Astrocyte (in vitro differentiated cells and primary cell): Measurements from ENCODE around the gene AREG. TPM values are rescaled to one million over a fixed set of nuclear protein-coding genes. Genes with fewer than 3 reads are reported as not detected.

Source experiments
- DNase-seq: peaks from one replicate; pipeline ENCODE4 v3.0.0-alpha.2; 2010; ENCODE audit warnings: low read depth
- FAIRE-seq: peaks from 2 replicates; lab custom pipeline; 2011; peaks lifted over from hg19 to GRCh38; lab: Jason Lieb, UNC
- H2AFZ ChIP-seq: 2 replicates; pipeline ENCODE4 v1.6.0; 2012; ENCODE audit warnings: low read depth, low read length, inconsistent platforms
- H3K27ac ChIP-seq: 2 replicates; pipeline ENCODE4 v1.5.1; 2011; ENCODE audit warnings: low read depth, low read length, inconsistent platforms
- H3K27me3 ChIP-seq: 2 replicates; pipeline ENCODE4 v1.6.0; 2011; ENCODE audit warnings: low read length, inconsistent platforms; ENCODE audit not compliant: insufficient read depth
- H3K36me3 ChIP-seq: 2 replicates; pipeline ENCODE4 v1.5.1; 2011; ENCODE audit warnings: low read length, inconsistent platforms; ENCODE audit not compliant: insufficient read depth
- H3K4me1 ChIP-seq: 2 replicates; pipeline ENCODE4 v1.5.1; 2011; ENCODE audit warnings: low read length, inconsistent platforms; ENCODE audit not compliant: insufficient read depth
- H3K4me2 ChIP-seq: 2 replicates; pipeline ENCODE4 v1.6.0; 2012; ENCODE audit warnings: low read length, inconsistent platforms
- H3K4me3 ChIP-seq: 2 replicates; pipeline ENCODE4 v1.5.1; 2011; ENCODE audit warnings: low read depth, mild to moderate bottlenecking, low read length, inconsistent platforms; ENCODE audit not compliant: insufficient read depth
- H3K79me2 ChIP-seq: 2 replicates; pipeline ENCODE4 v1.6.0; 2012; ENCODE audit warnings: mild to moderate bottlenecking, low read length, inconsistent platforms; ENCODE audit not compliant: insufficient read depth
- H3K9ac ChIP-seq: 2 replicates; pipeline ENCODE4 v1.6.0; 2012; ENCODE audit warnings: mild to moderate bottlenecking, low read length, inconsistent platforms
- H3K9me3 ChIP-seq: 2 replicates; pipeline ENCODE4 v1.5.1; 2012; ENCODE audit warnings: low read depth, mild to moderate bottlenecking, low read length, inconsistent platforms; ENCODE audit not compliant: insufficient read depth
- H4K20me1 ChIP-seq: 2 replicates; pipeline ENCODE4 v1.6.0; 2012; ENCODE audit warnings: low read length, inconsistent platforms; ENCODE audit not compliant: insufficient read depth
- H3K27ac Mint-ChIP-seq: one replicate; pipeline ENCODE4 v1.8.0; 2021; ENCODE audit warnings: mild to moderate bottlenecking, mixed read lengths; ENCODE audit not compliant: unreplicated experiment
- H3K27me3 Mint-ChIP-seq: one replicate; pipeline ENCODE4 v1.8.0; 2021; ENCODE audit warnings: low read depth, mixed read lengths; ENCODE audit not compliant: unreplicated experiment
- H3K36me3 Mint-ChIP-seq: one replicate; pipeline ENCODE4 v1.8.0; 2021; ENCODE audit warnings: low read depth, mixed read lengths; ENCODE audit not compliant: unreplicated experiment
- H3K4me1 Mint-ChIP-seq: one replicate; pipeline ENCODE4 v1.8.0; 2021; ENCODE audit warnings: low read depth, mixed read lengths; ENCODE audit not compliant: unreplicated experiment
- H3K4me3 Mint-ChIP-seq: one replicate; pipeline ENCODE4 v1.8.0; 2021; ENCODE audit warnings: mild to moderate bottlenecking, moderate library complexity, mixed read lengths; ENCODE audit not compliant: unreplicated experiment
- H3K9me3 Mint-ChIP-seq: one replicate; pipeline ENCODE4 v1.8.0; 2021; ENCODE audit warnings: mild to moderate bottlenecking, mixed read lengths; ENCODE audit not compliant: unreplicated experiment
- CTCF ChIP-seq: IDR thresholded peaks from 2 replicates; pipeline ENCODE4 v1.5.1; 2011; ENCODE audit warnings: low read depth, mild to moderate bottlenecking, inconsistent platforms, low read length, moderate library complexity; ENCODE audit not compliant: insufficient read depth
- EZH2 ChIP-seq: IDR thresholded peaks from 2 replicates; pipeline ENCODE4 v1.6.1; 2012; ENCODE audit warnings: mild to moderate bottlenecking, low read length, inconsistent platforms; ENCODE audit not compliant: insufficient read depth
- total RNA-seq: library from RNA; stranded (reverse); gene quantifications from 2 replicates; pipeline ENCODE4 v1.2.1, GENCODE V29; 2021

The AREG gene
- total RNA-seq, 1 donor from 2014 or later = 1.5 TPM

GRCh38 chr4:74446193-74446868 is 1.4 kb downstream of the AREG start:
- Histone ChIP-seq H3K4me3 (no peak overlapping the region), H3K27me3 (no peaks in the 10 kb centered on the region), H3K4me1 (peaks cover 23% of the 10 kb centered on the region), H2AFZ (no peak overlapping the region), H3K9me3 (no peaks in the 10 kb centered on the region), H3K9ac (no peak overlapping the region), H3K27ac (no peak overlapping the region), H4K20me1 (no peaks in the 10 kb centered on the region), H3K79me2 (no peaks in the 10 kb centered on the region), H3K4me2 (peak overlapping the region; percentile 14), H3K36me3 (no peaks in the 10 kb centered on the region)
- H3K27ac Mint-ChIP-seq = no peak overlapping the region
- no peaks in the 10 kb centered on the region for H3K9me3 Mint-ChIP-seq
- DNase-seq (peak; percentile 43), FAIRE-seq (no peak)
- TF ChIP-seq EZH2 = no peak
- H3K27me3 Mint-ChIP-seq = no peaks in the 10 kb centered on the region
- H3K36me3 Mint-ChIP-seq = no peaks in the 10 kb centered on the region
- peaks cover 15% of the 10 kb centered on the region for H3K4me1 Mint-ChIP-seq
- H3K4me3 Mint-ChIP-seq = no peak overlapping the region

DNA sequence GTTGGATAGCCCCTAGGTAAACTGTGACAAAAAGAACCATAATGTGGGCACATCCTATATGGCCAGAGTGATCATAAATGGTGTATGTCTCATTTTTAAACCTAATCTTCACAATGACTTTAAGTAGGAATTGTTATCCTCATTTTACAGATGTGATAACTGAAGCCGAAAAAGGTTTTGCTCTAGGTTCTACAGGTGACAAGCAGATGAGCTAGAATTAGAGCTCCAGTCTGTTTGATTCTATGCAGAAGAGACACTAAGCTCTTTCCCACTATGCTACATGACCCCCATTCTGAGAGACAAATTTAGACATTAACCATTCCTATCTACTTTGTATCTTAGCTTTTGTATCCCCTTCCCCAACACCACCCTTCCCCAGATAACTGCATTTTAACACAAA is 2.0 kb downstream of the AREG start:
- peaks cover 18% of the 10 kb centered on the region for H3K4me1 Mint-ChIP-seq

DNA sequence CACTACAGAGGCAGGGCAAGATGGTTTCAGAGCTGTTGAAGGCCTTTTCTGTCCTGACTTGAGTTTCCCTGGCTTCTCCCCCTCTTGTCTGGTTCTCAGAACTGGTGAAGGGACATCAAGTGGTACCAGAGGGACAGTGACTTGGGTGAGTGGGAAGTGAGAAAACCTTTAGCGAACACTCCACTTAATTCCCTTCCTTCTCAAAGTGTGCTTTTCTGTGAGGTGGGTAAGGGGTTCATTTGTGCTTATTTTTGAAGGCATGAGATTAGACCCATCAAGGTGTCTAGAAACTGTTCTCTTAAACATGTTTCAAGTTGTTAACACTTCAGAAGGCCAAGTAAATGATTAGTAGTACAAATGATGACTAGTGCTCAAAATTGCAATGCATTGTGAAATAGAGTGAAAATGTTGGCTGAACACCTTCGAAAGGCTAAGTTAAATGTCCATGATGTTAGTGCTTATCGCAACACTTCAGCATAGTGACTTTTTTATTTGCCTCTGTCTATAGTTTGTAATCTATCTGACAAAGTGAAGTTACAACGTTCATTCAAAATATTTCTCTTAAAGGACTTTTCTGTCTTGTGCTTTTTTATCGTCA is 2.8 kb downstream of the AREG start:
- no peaks in the 10 kb centered on the region for H3K79me2 ChIP-seq
- H4K20me1 ChIP-seq = no peaks in the 10 kb centered on the region
- no peak overlapping the region for H3K4me3 Mint-ChIP-seq
- no peaks in the 10 kb centered on the region for H3K27me3 ChIP-seq
- no peaks in the 10 kb centered on the region for H3K36me3 Mint-ChIP-seq
- FAIRE-seq (peak; percentile 88), DNase-seq (no peak)
- TF ChIP-seq EZH2 = no peak
- no peak for TF ChIP-seq CTCF
- H3K27ac Mint-ChIP-seq = no peak overlapping the region
- no peak overlapping the region for H3K4me2 ChIP-seq
- no peaks in the 10 kb centered on the region for H3K27me3 Mint-ChIP-seq
- peaks cover 25% of the 10 kb centered on the region for H3K4me1 ChIP-seq
- no peak overlapping the region for H3K4me3 ChIP-seq
- no peaks in the 10 kb centered on the region for H3K9me3 ChIP-seq
- H2AFZ ChIP-seq = no peak overlapping the region
- H3K4me1 Mint-ChIP-seq = peaks cover 19% of the 10 kb centered on the region
- no peaks in the 10 kb centered on the region for H3K9me3 Mint-ChIP-seq
- no peaks in the 10 kb centered on the region for H3K36me3 ChIP-seq
- no peak overlapping the region for H3K9ac ChIP-seq
- no peak overlapping the region for H3K27ac ChIP-seq

More for the DNA sequence above, 2.0 kb downstream of the AREG start:
- FAIRE-seq (no peak), DNase-seq (no peak)
- no peak for TF ChIP-seq EZH2
- no peak for TF ChIP-seq CTCF
- no peak overlapping the region for H3K9ac ChIP-seq
- no peak overlapping the region for H2AFZ ChIP-seq
- Mint-ChIP-seq H3K27ac (no peak overlapping the region), H3K4me3 (no peak overlapping the region), H3K27me3 (no peaks in the 10 kb centered on the region), H3K9me3 (no peaks in the 10 kb centered on the region), H3K36me3 (no peaks in the 10 kb centered on the region)
- H3K27ac ChIP-seq = no peak overlapping the region
- peaks cover 25% of the 10 kb centered on the region for H3K4me1 ChIP-seq
- H3K36me3 ChIP-seq = no peaks in the 10 kb centered on the region
- no peaks in the 10 kb centered on the region for H3K79me2 ChIP-seq
- peak overlapping the region; percentile 14 for H3K4me2 ChIP-seq
- no peak overlapping the region for H3K4me3 ChIP-seq
- H4K20me1 ChIP-seq = no peaks in the 10 kb centered on the region
- H3K27me3 ChIP-seq = no peaks in the 10 kb centered on the region
- H3K9me3 ChIP-seq = no peaks in the 10 kb centered on the region
